Stomach (tissue), 9 donors: ENCODE measurements around the gene S100A11. TPM values are rescaled to one million over a fixed set of nuclear protein-coding genes. Genes with fewer than 3 reads are reported as not detected.

Experiments
- DNase-seq, 2 donors: peaks; one replicate each; pipeline versions ENCODE4 v3.0.0 to v3.0.0-alpha.2; 2013 to 2019
- H3K27ac ChIP-seq, 5 donors: fragments of 200-600 bp in 4 of 5; sonication (generic) in 4 of 5; one replicate each; pipeline ENCODE4 v1.5.1; 2013 to 2019; ENCODE audit warnings: mild to moderate bottlenecking in 1 of 5, moderate library complexity in 1 of 5
- H3K27me3 ChIP-seq, 3 donors: fragments of 200-600 bp; sonication (generic); one replicate each; pipeline ENCODE4 v1.5.1; 2017 to 2019; ENCODE audit warnings: mixed run types in 1 of 3
- H3K36me3 ChIP-seq, 4 donors: fragments of 200-600 bp; sonication (generic); 1 replicate in 3 of 4; 2 replicates in 1 of 4; pipeline ENCODE4 v1.5.1; 2016 to 2019
- H3K4me1 ChIP-seq, 4 donors: fragments of 200-600 bp; sonication (generic); one replicate each; pipeline ENCODE4 v1.5.1; 2016 to 2019
- H3K4me3 ChIP-seq, 4 donors: fragments of 200-600 bp; sonication (generic) in 3 of 4; one replicate each; pipeline ENCODE4 v1.5.1; 2016 to 2019; ENCODE audit warnings: mild to moderate bottlenecking in 1 of 4
- H3K9me3 ChIP-seq, 4 donors: fragments of 200-600 bp; sonication (generic); one replicate each; pipeline ENCODE4 v1.5.1; 2016 to 2019
- CTCF ChIP-seq, 7 experiments: fragments of 450-650 bp in 4 of 7; fragments of 200-600 bp in 3 of 7; sonication (generic) in 3 of 7; IDR thresholded peaks; one replicate each; pipeline ENCODE4 v1.5.1; 2016 to 2019; ENCODE audit warnings: antibody characterized with exemption in 7 of 7, control low read depth in 2 of 7, mild to moderate bottlenecking in 1 of 7
- EP300 ChIP-seq: sonication (generic); formaldehyde crosslinking; IDR thresholded peaks from one replicate; pipeline ENCODE4 v1.6.1; 2017; ENCODE audit warnings: antibody characterized with exemption
- POLR2A ChIP-seq, 4 donors: fragments of 450-650 bp; IDR thresholded peaks; one replicate each; pipeline ENCODE4 v1.6.1; 2016; ENCODE audit warnings: antibody characterized with exemption in 4 of 4, control low read depth in 2 of 4, mild to moderate bottlenecking in 1 of 4, moderate library complexity in 1 of 4
- POLR2AphosphoS5 ChIP-seq, 3 donors: sonication (generic); formaldehyde crosslinking; IDR thresholded peaks; one replicate each; pipeline ENCODE4 v1.6.1; 2016; ENCODE audit warnings: antibody characterized with exemption in 3 of 3
- WGBS, 5 donors: extraction: QIAGEN DNeasy Blood & Tissue Kit in 3 of 5; methylation state at CpG; one replicate each; pipeline versions ENCODE4 v1.1.5 to v1.1.7; 2013 to 2018; 5-methylcytosine and 5-hydroxymethylcytosine counted together
- intact Hi-C: fragments of 100-400 bp; cut with DNase I; formaldehyde crosslinking; loops from one replicate; pipeline ENCODE4 v1.15.1; 2023; ENCODE audit warnings: low total_unique reads
- polyA plus RNA-seq, 3 donors: library from polyadenylated mRNA; stranded (reverse); fragments of 200-250 nt; gene quantifications; one replicate each; pipeline ENCODE4 v1.2.3, GENCODE V29; 2013
- total RNA-seq, 5 donors: library from RNA; depleted of rRNA; stranded (reverse); fragments of >200 nt; gene quantifications; one replicate each; pipeline versions ENCODE4 v1.1.0 to v1.2.3, GENCODE V29; 2014 to 2016
- donor health status: healthy with polysubstance abuse.
- donor health status: Bipolar disorder and iron deficiency.
- donor health status: healthy.

Gene S100A11
- total and polyA plus RNA-seq, 8 donors: 9.8 to 3,881 (median 250) TPM

GRCh38 chr1:152023221-152023620 is 13.6 kb downstream of the S100A11 start:
- WGBS, 5 donors: 90 to 94% (median 90%) methylated on average over 4 of the region's 4 CpGs
- H3K4me3 ChIP-seq: no peak overlapping the region
- no peaks in the 10 kb centered on the region for H3K27me3 ChIP-seq
- DNase-seq: no peak
- H3K9me3 ChIP-seq: no peaks in the 10 kb centered on the region
- no peaks in the 10 kb centered on the region for H3K4me1 ChIP-seq
- no peak for TF ChIP-seq POLR2A (IDR thresholded peaks at IDR 0.05)
- no peak for TF ChIP-seq CTCF (IDR thresholded peaks at IDR 0.05)
- TF ChIP-seq EP300: no peak
- TF ChIP-seq POLR2AphosphoS5 (IDR thresholded peaks at IDR 0.05): no peak
- H3K27ac ChIP-seq: no peak overlapping the region
- no peaks in the 10 kb centered on the region for H3K36me3 ChIP-seq
- intact Hi-C loops: no loop called here

- Histone ChIP-seq H3K9me3 (no peaks in the 10 kb centered on the region), H3K36me3 (no peaks in the 10 kb centered on the region), H3K4me3 (no peak overlapping the region), H3K27me3 (no peaks in the 10 kb centered on the region), H3K27ac (no peak overlapping the region), H3K4me1 (no peaks in the 10 kb centered on the region)
- 77 to 82% (median 78%) methylated on average over 3 of the region's 3 CpGs for WGBS, 5 donors
- TF ChIP-seq POLR2AphosphoS5 (IDR thresholded peaks at IDR 0.05) (no peak), EP300 (no peak), CTCF (IDR thresholded peaks at IDR 0.05) (no peak), POLR2A (IDR thresholded peaks at IDR 0.05) (no peak)
- intact Hi-C loops: no loop called here
- DNase-seq: no peak
Observed at GRCh38 chr1:152022474-152022873, 14.3 kb downstream of the S100A11 start.

- DNase-seq: no peak
- no peak overlapping the region for H3K4me3 ChIP-seq
- WGBS, 5 donors: 79 to 88% (median 87%) methylated on average over 7 of the region's 7 CpGs
- H3K27me3 ChIP-seq: no peaks in the 10 kb centered on the region
- H3K4me1 ChIP-seq: no peaks in the 10 kb centered on the region
- TF ChIP-seq CTCF (IDR thresholded peaks at IDR 0.05) (no peak), POLR2AphosphoS5 (IDR thresholded peaks at IDR 0.05) (no peak), EP300 (no peak), POLR2A (IDR thresholded peaks at IDR 0.05) (no peak)
- H3K9me3 ChIP-seq: no peaks in the 10 kb centered on the region
- H3K27ac ChIP-seq: no peak overlapping the region
- no peaks in the 10 kb centered on the region for H3K36me3 ChIP-seq
- intact Hi-C loops: no loop called here
Observed at GRCh38 chr1:152021569-152021968, 15.2 kb downstream of the S100A11 start.

- Histone ChIP-seq H3K9me3 (no peaks in the 10 kb centered on the region), H3K27me3 (no peaks in the 10 kb centered on the region), H3K4me3 (no peak overlapping the region), H3K27ac (no peak overlapping the region), H3K4me1 (no peaks in the 10 kb centered on the region), H3K36me3 (no peaks in the 10 kb centered on the region)
- TF ChIP-seq EP300: no peak
- TF ChIP-seq POLR2A (IDR thresholded peaks at IDR 0.05): no peak
- no peak for TF ChIP-seq CTCF (IDR thresholded peaks at IDR 0.05)
- no peak for TF ChIP-seq POLR2AphosphoS5 (IDR thresholded peaks at IDR 0.05)
- intact Hi-C loops: no loop called here
- DNase-seq: no peak
- WGBS, 5 donors: 56 to 74% (median 72%) methylated on average over 3 of the region's 3 CpGs
Observed at GRCh38 chr1:152020849-152021248, 16.0 kb downstream of the S100A11 start.
